Kasumi-1 (cell line): ENCODE results near the gene BEGAIN.

Experiments used
- DNase-seq, 2 experiments: peaks; one replicate each; lab custom pipeline; 2025; lab: John Stamatoyannopoulos, UW

The BEGAIN gene, protein sequence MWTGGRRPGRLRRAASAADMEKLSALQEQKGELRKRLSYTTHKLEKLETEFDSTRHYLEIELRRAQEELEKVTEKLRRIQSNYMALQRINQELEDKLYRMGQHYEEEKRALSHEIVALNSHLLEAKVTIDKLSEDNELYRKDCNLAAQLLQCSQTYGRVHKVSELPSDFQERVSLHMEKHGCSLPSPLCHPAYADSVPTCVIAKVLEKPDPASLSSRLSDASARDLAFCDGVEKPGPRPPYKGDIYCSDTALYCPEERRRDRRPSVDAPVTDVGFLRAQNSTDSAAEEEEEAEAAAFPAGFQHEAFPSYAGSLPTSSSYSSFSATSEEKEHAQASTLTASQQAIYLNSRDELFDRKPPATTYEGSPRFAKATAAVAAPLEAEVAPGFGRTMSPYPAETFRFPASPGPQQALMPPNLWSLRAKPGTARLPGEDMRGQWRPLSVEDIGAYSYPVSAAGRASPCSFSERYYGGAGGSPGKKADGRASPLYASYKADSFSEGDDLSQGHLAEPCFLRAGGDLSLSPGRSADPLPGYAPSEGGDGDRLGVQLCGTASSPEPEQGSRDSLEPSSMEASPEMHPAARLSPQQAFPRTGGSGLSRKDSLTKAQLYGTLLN

DNA sequence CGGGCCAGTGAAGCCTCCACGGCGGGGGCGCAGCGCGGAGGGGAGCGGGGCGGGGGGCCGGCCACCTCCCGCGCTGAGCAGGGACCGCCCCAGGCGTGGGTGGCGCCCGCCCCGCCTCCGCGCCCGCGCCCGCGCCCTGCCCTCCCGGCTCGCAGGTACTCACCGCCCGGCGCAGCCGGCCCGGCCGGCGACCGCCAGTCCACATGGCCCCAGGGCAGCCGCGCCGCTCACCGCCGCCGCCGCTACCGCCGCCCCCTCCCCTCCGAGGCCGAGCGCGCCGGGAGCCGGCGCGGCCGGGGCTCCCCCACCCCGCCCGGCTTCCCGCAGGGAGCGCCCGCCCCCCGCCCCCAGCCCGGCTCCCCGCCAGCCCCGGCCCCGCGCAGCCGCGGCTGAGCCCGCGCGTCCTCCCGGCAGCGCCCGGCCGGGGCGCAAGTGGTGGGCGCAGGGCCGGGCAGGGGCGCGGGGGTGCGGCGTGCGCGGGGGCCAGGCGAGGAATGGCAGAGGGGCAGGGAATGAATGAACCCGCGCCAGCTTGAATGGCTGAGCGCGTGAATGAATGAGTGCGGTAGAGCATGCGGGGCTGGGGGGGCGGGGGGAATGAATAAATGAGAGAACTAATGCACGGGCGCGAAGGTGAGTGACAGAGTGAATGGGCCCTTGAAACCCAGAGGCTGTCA is at the start of gene BEGAIN:
TSS of gene BEGAIN (minus strand) at position 332 of the 677 bp plus-strand sequence. CDS start at position 205, 127 bp downstream.
- no peak for DNase-seq

DNA sequence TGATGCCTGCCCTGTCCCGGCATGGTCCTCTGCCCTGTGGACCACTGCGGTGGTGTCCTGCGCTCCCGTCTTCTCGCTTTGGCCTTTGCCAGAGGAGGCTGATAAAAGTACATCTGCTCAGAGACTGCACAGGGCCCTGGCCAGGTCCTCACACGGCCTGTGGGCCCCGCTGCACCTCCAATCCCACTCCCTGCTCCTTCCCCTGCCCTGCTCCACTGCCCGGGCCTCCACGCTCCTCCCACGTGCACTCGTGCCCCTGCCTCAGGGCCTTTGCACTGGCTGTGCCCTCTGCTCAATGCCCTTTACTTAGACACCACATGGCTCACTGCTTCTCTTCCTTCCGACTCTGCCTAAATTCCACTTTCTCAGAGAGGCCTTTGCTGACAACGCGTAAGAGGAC is 49.3 kb upstream of the BEGAIN start:
- no peak for DNase-seq

DNA sequence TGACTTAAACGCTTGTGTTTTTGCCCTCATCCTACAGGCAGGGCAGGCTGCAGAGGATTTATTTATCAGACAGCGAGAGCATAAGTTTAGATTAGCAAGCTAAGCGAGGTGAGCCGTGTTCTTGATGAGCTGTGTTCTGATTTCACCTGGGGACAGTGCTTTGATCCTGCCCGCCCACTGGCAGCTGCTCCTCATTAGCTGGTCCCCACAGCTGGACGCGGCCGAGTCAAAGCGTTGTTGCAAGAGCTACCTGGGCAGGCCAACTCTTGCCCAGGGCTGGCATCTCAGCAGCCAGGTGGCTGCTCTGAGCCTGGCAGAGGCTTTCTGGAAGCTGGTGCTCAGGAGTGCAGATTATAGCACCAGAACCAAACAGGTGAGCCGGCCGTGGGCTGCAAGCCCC is 46.8 kb upstream of the BEGAIN start:
- DNase-seq: no peak

DNA sequence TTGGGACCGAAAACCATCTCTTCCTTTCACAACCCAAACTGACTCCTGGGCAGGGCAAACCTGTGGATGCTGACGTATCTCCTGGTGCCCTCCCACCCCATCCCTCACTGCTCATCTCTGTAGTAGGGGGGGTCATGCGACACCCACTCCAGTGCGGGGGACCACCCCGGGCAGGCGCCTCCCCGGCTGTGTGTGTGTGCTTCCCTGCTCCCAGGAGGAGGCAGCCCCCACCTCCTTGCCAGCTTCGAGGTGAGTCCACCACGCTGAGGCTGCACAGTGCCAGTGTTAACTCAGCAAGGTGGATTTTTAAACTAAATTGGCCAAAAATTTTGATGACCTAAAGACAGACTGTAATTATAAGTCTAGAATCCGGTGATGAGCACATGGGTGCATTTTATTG is 46.2 kb upstream of the BEGAIN start:
- no peak for DNase-seq

DNA sequence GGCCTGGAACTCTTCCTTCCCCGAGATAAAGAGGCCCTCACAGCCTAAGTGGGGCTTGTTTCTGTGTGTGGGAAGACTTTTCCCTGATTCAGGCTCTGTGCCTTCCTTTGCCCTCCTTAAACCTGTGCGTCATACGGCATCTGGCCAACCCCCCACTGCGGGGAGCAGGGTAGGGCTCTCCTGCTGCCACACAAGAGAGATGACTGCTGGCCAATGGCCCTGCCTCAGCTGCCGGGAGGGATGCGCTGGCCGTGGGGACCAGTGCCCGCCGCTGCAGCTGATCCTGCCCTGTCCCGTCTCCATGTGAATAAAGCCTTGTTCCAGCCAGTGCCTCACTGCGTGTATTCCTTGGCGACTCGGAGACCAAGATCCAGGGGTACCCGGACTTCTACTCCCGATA is 42.5 kb upstream of the BEGAIN start:
- DNase-seq: no peak

DNA sequence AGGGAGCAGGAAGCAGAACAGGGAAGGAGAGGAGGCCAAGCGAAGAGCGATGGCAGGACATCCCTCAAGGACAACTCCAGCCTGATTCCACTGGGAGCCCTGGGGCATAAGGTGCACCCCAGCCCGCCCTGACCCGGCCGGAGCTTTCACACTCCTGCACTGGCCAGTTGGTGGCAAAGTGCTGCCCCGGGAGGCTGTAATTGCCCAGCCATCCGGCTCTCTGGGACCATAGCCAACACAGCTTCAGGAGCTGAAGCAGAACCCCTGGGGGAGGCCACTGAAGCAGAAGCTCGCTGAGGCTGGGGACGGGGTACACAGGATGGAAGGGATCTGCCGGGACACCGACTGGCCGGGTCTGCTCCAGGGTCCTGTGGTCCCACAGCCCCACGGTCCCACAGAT is 41.9 kb upstream of the BEGAIN start:
- no peak for DNase-seq

DNA sequence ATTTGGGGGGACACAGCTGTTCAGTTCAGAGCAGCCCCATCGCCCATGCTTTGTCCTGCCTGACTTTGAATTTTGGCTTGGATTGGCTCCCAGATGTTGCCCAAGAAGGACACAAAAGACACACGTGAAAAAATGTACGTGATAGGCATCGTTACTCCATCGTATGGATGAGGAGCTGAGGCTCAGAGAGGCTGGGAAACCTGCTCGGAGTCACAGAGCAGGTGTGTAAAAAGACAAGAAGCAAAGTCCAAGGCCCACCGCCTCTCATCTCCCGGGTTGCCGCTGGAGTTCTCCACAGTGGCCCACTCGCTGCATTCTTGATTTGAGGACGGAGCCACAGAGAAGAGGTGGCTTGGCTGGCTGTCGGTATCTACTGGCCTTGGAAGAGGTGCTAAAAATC is 41.0 kb upstream of the BEGAIN start:
- no peak for DNase-seq

DNA sequence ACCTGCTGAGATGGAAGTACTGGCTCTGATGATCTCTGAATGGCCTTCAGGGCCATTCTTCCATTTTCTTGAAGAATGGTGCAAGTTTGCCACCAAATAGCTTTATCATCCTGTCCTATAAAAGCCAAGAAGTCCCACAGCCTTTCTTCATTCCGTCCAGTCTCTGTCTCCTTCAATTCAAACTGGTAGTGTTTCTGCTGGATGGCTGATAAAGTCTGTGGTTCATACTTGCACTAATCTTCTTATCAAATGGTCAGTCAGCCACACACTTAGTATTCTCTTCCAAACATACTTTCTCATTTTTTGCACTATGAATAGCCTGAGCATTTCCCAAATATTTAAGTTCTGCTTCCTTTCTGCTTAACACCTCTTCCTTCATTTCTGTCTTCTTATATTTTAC is 39.4 kb upstream of the BEGAIN start:
- no peak for DNase-seq

DNA sequence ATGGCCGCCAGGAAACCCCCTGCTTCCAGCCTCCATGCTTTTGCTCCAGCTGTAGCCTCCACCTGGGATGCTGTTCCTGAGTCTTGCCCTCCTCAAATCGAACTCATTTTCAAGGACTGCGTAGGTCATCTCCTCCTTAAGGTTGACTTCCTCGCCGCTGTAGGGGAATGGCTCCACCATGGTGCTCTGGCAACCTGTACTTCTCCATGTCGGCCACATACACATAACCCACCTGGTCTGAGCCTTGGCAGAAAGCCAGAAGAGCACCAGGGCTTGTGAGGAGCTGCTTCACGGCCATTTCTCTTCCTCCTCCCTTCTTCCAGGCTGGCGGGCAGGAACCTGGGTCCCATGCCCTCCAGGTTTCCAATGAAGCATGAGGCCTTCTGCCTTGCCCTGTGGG is 36.7 kb upstream of the BEGAIN start:
- no peak for DNase-seq

DNA sequence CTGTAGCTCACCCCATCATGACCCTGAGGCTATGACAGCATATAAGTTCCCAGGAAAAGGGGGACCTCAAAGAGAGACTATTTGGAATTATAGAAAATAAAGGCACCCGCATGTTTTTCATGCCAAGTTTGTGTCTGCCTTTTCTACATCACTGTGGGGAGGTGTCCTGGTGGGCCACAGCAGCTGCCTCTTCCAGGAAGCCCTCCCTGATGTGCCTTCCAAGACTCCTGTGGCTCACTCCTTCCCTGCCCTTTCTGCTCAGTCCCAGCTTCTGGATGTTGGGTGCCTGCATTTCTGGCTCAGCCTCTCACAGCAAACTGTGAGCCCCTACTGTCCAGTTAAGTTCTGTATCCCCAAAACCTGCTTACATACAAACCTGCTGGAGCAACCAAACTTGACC is 36.3 kb upstream of the BEGAIN start:
- no peak for DNase-seq

DNA sequence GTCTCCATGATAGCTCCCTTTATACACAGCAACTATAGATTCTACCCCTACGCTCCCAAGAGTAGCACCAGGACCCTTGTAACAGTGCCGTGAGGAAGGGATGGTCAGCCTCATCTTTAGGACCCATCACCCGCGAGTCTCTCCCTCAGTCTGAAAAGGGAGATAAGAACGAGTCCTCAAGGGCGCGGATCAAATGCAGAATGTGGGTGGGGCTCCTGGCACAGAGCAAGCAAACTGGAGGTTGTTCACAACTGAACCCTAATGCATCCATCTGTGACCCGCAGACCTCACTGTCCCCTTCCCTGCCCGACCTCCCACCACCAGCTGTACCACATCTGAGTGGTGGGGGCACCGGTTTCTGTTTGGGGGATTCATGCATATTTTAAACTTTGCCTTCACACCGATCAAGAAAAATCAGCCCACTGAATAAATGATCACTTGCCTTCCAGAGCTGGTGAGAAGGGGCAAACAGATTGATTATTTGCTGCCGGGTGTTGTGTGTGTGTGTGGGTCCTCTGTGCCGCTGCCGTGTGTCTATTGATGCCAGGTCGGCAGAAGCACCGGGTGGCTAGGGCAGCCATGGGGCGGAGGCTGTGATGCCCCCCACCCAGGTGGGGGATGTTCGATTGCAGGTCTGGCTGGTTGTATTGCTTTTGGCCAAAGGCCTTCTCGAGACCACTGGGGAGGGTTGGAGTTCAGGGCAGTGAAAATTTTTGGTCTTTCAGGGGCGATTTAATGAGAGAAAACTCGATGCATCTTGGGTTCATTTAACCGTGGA is 35.7 kb upstream of the BEGAIN start:
- DNase-seq: no peak

DNA sequence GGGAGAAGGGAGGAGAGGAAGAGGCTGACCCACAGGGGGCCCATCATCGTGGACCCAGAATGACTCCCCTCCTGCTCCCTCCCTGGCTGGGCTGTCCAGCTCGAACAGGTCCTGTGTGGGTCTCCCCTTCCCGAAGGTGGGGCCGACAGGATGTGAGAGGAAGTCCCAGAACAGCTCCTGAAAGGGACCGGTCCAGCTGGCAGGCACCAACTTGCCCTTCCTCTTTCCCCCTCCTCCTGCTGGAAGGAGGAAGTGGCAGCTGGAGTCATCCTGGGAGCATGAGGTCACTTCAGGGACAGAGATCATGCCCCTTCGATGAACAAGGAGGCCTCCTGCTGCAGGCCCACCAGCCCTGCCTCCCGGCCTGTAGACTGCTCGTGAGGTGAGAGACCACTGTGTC is 35.0 kb upstream of the BEGAIN start:
- no peak for DNase-seq

DNA sequence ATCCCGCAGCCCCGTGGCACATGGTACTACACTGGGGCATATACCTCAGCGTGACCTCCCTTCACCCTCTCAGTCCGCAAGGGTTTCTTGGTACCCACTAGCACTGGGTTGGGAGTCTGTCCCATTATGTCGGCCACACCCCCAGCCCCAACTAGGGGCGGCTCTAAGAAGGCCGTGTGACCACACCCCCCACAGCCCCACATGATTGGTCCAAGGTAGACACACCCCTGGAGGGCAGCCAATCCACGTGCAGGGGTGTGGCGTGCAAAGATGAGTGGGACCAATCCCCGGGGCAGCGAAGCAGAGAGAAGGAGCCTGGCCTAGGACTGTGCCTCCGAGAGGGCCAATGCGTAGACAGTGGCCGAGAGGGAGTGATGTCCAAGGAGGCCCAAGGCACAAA is 34.6 kb upstream of the BEGAIN start:
- no peak for DNase-seq

DNA sequence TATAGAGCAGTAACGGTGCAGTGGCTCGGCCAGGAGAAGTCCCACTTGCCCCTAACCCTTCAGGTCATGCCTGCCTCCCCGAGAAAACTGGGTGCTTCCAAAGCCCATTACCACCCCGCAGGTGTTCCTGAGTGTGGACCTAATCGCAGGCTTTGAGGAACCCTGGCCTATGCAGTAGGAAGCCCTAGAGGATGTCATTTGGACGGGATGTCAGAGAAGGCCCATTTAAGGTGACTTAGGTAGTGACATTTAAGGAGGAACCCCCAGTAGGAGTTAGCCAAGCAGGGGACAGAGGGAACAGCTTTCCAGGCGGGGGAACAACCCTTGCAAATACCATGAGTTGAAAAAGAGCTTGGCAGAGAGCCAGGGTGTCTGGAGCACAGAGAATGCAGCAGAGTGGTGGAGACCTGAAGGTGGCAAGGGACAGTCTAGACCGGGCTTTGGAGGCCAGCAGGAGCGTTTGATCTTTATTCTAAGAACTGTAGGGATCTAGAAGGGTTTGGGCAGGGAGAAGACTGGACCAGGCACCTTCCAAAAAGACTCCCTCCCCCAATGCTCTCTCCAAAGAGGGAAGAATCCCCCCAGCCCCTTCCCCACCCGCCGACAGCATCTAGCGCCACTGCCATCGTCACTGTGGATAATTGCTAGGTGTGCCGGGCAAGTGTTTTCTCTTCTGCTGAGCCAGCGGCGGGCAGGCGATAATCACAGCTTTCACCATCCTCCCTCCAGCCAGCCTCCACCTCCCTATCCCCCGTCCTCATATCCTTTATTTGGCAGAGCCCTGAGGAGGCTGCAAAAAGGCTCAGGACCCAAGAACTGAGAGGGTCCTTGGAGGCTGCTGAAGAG is 33.3 kb upstream of the BEGAIN start:
- no peak for DNase-seq

DNA sequence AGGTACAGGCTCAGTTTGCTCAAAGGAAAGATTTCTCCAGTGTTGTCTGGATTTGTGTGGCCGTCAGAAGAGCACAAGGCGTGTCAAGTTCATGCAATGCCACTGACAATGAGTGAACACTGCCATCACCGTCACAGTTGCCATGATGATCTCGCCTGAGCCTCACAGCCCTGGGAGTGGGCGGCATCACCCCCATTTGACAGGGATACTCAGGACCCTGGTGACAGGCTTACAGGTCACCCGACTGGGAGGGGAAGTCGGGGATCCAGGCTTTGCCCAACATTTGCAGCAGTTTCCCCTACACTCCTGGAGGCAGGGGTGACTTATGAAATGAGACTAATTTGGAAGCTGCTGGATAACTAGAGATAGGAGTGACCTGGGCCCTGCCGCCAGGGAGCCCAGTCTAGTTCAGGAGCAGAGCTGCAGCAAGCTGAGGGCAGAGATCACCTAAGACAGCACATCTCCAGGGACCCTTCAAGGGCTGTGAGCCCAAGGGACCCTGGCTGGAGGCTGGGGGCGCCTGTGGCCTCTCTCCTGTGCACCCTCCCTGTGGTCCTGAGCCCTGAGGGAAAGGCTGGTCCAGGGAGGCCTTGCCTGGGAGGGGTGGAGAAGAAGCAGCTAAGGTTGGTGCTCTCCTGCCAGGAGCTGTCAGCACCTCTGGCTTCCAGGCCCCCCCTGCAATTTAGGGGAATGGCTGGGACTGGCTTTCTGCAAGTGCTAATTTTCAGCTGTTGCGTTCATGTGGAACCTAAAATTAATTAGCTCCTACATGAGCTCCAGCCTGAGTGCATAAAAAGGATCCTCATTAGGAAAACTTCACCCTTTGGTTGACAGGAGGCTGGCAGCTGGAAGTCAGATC is 32.4 kb upstream of the BEGAIN start:
- no peak for DNase-seq

DNA sequence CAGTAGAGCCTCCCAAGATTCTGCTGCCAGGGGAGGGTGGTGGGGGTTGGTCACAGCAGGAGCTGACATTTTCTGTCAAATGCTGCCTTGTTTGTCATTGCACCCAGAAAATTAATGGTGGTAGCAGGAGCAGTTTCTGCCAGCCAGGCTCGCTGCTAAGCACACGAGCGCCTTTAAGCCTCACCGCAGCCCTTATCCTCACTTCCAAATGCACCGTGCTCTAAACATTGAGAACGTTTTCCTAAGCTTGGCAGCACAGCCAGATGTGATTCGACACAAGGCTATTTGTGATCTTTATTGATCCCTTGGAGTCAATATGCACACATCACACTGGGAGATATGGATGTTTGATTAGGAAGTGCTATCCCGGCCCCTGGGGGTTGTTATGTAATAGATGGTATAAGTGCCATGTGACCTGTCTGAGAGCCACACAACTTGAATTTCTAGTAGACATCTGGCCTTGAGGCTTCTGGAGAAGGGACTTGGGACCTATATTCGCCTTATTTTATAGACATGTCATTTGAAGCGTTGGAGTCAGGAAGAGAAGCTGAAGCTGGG is 31.6 kb upstream of the BEGAIN start:
- no peak for DNase-seq

DNA sequence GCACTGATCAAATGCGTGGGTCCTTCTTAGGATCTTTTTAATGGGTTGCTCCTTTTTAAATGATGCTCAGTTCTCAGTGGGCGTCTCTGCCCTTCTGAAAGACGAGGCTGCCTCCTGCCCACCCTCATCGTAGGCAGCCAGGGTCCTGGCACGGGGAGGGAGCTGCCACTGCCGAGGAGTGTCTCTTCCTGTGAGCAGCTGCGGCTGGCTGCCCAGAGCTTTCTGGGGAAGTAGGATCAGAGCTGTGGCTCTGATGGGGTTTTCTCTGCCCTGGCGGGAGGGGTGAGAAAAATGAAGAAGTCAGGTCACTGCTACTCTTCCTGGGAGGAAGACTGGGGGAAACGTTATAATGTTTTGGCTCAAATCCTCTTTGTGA is 31.1 kb upstream of the BEGAIN start:
- peak; percentile 62 to 71 for DNase-seq

DNA sequence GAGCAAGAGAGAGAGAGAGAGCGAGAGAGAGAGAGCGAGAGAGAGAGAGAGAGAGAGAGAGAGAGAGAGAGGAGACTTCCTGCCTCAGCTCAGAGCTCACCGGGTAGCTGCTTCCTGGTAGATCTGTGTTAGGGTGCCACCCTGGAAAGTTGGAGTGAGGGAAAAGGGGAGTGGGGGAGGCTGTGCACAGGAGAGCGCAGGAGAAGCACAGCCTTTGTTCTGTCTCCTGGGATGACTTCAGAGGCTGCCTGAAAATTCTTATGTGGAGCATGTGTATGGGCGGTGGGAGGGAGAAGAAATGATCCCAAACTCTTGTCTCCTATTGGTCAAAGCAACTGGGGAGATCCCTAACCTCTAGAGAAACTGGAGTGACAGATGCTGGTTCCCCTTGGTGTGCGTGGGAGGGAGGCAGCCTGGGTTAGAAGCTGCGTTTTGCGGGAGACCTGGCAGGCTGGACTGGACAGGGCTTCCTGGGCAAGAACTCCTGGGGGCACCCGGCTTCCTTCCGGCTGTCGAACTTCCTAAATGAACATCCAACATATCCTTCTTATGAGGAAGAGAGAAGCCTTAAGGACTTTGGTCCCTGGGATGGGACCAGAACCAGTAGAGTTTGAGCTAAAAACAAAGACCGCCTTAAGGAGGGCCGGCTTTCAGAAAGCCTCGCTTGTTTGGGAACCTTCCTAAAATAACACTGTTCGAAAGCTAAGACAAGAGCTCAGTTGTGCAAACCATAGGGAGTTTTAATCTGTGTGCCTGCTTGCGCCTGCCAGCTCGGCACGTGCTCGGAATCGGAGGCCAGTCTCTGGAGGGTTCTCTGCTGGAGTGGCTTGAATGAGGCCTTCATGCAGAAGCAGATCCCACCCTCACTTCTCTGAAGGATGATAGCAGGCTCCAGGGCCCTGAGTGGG is 30.4 kb upstream of the BEGAIN start:
- DNase-seq: peak; percentile 36 to 38

DNA sequence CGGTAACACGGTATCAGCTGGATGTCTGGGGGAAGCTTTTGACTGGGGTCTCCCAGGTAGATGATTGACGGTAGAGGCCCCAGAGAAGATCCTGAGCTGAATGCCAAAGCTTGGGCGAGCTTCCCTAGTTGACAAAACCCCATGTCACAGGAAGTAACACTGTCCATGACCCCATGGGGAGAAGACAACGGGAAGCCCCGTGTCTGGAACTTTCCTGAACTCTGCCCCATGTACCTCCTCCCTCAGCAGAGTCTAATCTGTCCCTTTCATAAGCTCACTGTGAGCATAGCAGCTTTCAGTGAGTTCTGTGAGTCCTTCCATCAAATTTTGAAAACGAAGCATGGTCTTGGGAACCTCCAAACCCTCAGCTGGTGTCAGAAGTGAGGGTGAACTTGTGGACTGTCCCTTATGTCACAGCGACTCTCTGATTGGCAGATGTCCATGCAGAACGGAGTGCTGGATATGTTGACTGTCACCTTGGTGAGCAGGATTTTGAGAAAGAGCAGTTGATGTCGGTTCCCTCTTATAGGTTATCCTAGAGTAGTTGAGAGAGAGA is 29.7 kb upstream of the BEGAIN start:
- DNase-seq: no peak
